AG04449 (cell line): ENCODE measurements around the gene MVB12A.

ENCODE experiments used
- CTCF ChIA-PET: fragments of 350-600 bp; formaldehyde crosslinking; extraction: SDS; loops from one replicate; lab custom pipeline; 2021; ENCODE audit warnings: antibody characterized with exemption; lab: Yijun Ruan, JAX
- POLR2A ChIA-PET: fragments of 400-600, 350-600 bp; formaldehyde crosslinking; extraction: SDS; loops from one replicate; lab custom pipeline; 2020; ENCODE audit warnings: antibody characterized with exemption, inconsistent platforms; lab: Yijun Ruan, JAX
- DNase-seq: peaks from one replicate; pipeline ENCODE4 v3.0.0-alpha.2; 2010; ENCODE audit warnings: low read depth, low spot score
- H3K4me3 ChIP-seq: 2 replicates; pipeline ENCODE4 v1.5.1; 2011; ENCODE audit warnings: low read depth, mild to moderate bottlenecking, control low read depth, low read length
- CTCF ChIP-seq: IDR thresholded peaks from one replicate; pipeline ENCODE4 v1.5.1; 2011; ENCODE audit warnings: mild to moderate bottlenecking, moderate library complexity, low read length, control low read depth, inconsistent platforms; ENCODE audit not compliant: insufficient read depth; ENCODE audit errors: missing control alignments

Gene MVB12A

GRCh38 chr19:17451820-17452219 is 32.0 kb downstream of the MVB12A start:
- TF ChIP-seq CTCF: no peak
- POLR2A ChIA-PET: no interaction called here
- H3K4me3 ChIP-seq: no peak overlapping the region
- no peak for DNase-seq
- CTCF ChIA-PET: interaction anchor here (1.3 to 1.7 kb wide), 3 partner anchors 11 to 14 kb away, joined by 3 to 5 read pairs (median 3); no protein-coding TSS in a partner anchor

GRCh38 chr19:17454576-17455071 is 34.8 kb downstream of the MVB12A start:
- CTCF ChIA-PET: interaction anchor here (0.6 to 3.1 kb wide), 11 partner anchors 10 to 331 kb away, joined by 3 to 28 read pairs (median 3); no protein-coding TSS in a partner anchor
- TF ChIP-seq CTCF: no peak
- POLR2A ChIA-PET: no interaction called here
- DNase-seq: no peak
- no peak overlapping the region for H3K4me3 ChIP-seq

- no peak overlapping the region for H3K4me3 ChIP-seq
- ChIA-PET CTCF (interaction anchor here (0.8 to 3.1 kb wide), 6 partner anchors 10 to 330 kb away, joined by 3 to 28 read pairs (median 4); no protein-coding TSS in a partner anchor), POLR2A (no interaction called here)
- no peak for TF ChIP-seq CTCF
- DNase-seq: no peak
Observed at GRCh38 chr19:17455308-17456123, 35.7 kb downstream of the MVB12A start.

- POLR2A ChIA-PET: no interaction called here
- no peak overlapping the region for H3K4me3 ChIP-seq
- DNase-seq: no peak
- no peak for TF ChIP-seq CTCF
- CTCF ChIA-PET: interaction anchor here (3.1 kb wide), 1 partner anchor 9 kb away, joined by 28 read pairs; no protein-coding TSS in a partner anchor
Observed at GRCh38 chr19:17456127-17456526, 36.3 kb downstream of the MVB12A start.

GRCh38 chr19:17457616-17458015 is 37.8 kb downstream of the MVB12A start:
- no peak for DNase-seq
- no peak overlapping the region for H3K4me3 ChIP-seq
- TF ChIP-seq CTCF: no peak
- POLR2A ChIA-PET: no interaction called here
- CTCF ChIA-PET: no interaction called here

- ChIA-PET POLR2A (no interaction called here), CTCF (interaction anchor here (0.7 to 1.4 kb wide), 5 partner anchors 8 to 115 kb away, joined by 3 to 4 read pairs (median 3); partner anchors contain the start of gene TMEM221)
- TF ChIP-seq CTCF: no peak
- H3K4me3 ChIP-seq: no peak overlapping the region
- DNase-seq: no peak
Observed at GRCh38 chr19:17458970-17459369, 39.1 kb downstream of the MVB12A start.
